ENCODE results near the gene ALKBH6. TPM values are rescaled to one million over a fixed set of nuclear protein-coding genes. Genes with fewer than 3 reads are reported as not detected.

Gene ALKBH6
- total and polyA plus RNA-seq, 2 of the 13 experiments (the other 11 are each of a cell fraction or from before 2014, with no cell fraction given) = 13.7 to 18.1 TPM

GRCh38 chr19:36058481-36059179, 44.6 kb upstream of the ALKBH6 start (continued):
- TF ChIP-seq PHF8 (CRISPR knock-in tag; IDR thresholded peaks at IDR 0.05) (peak; percentile 29; the same call in 1 of the 2 replicates), HBP1 (CRISPR knock-in tag; IDR thresholded peaks at IDR 0.05; ENCODE audit: low read depth) (0 out of 2 replicates have a peak, but pooled peaks have one; percentile 63), HNF1B (CRISPR knock-in tag; IDR thresholded peaks at IDR 0.05) (no peak; the same call in 1 of the 2 replicates), MYC (CRISPR knock-in tag; IDR thresholded peaks at IDR 0.05; ENCODE audit: borderline replicate concordance) (peak; percentile 25; the same call in 1 of the 2 replicates), PATZ1 (CRISPR knock-in tag; IDR thresholded peaks at IDR 0.05) (peak; percentile 41; the same call in 1 of the 2 replicates), ZNF205 (CRISPR knock-in tag; IDR thresholded peaks at IDR 0.05) (0 out of 2 replicates have a peak, but pooled peaks have one; percentile 33), TBX2 (CRISPR knock-in tag; IDR thresholded peaks at IDR 0.05; ENCODE audit: borderline replicate concordance) (peak; percentile 81; the same call in 1 of the 2 replicates), ZNF724P (CRISPR knock-in tag; IDR thresholded peaks at IDR 0.05; ENCODE audit: borderline replicate concordance) (0 out of 2 replicates have a peak, but pooled peaks have one; percentile 48), HNF4A (CRISPR knock-in tag; IDR thresholded peaks at IDR 0.05) (peak; percentile 89), HMG20B (CRISPR knock-in tag; conservative IDR thresholded peaks at IDR 0.05) (peak; percentile 60), TFAP4 (IDR thresholded peaks at IDR 0.05; ENCODE audit: borderline replicate concordance, low read depth) (peak; percentile 61; the same call in 1 of the 2 replicates), SOX6 (IDR thresholded peaks at IDR 0.05) (no peak), SOX6 (CRISPR knock-in tag; IDR thresholded peaks at IDR 0.05) (0 out of 2 replicates have a peak, but pooled peaks have one; percentile 40), KAT7 (CRISPR knock-in tag; IDR thresholded peaks at IDR 0.05; ENCODE audit: borderline replicate concordance) (0 out of 2 replicates have a peak, but pooled peaks have one; percentile 35), KAT8 (CRISPR knock-in tag; IDR thresholded peaks at IDR 0.05) (peak; percentile 51; the same call in 1 of the 2 replicates), FOXA3 (CRISPR knock-in tag; IDR thresholded peaks at IDR 0.05) (0 out of 2 replicates have a peak, but pooled peaks have one; percentile 32), ZNF772 (CRISPR knock-in tag; IDR thresholded peaks at IDR 0.05) (0 out of 2 replicates have a peak, but pooled peaks have one; percentile 63), RBM22 (optimal IDR thresholded peaks at IDR 0.05; ENCODE audit: low read length) (no peak), SIX4 (CRISPR knock-in tag; IDR thresholded peaks at IDR 0.05) (peak; percentile 100)
- TF ChIP-seq, protein P1, sequence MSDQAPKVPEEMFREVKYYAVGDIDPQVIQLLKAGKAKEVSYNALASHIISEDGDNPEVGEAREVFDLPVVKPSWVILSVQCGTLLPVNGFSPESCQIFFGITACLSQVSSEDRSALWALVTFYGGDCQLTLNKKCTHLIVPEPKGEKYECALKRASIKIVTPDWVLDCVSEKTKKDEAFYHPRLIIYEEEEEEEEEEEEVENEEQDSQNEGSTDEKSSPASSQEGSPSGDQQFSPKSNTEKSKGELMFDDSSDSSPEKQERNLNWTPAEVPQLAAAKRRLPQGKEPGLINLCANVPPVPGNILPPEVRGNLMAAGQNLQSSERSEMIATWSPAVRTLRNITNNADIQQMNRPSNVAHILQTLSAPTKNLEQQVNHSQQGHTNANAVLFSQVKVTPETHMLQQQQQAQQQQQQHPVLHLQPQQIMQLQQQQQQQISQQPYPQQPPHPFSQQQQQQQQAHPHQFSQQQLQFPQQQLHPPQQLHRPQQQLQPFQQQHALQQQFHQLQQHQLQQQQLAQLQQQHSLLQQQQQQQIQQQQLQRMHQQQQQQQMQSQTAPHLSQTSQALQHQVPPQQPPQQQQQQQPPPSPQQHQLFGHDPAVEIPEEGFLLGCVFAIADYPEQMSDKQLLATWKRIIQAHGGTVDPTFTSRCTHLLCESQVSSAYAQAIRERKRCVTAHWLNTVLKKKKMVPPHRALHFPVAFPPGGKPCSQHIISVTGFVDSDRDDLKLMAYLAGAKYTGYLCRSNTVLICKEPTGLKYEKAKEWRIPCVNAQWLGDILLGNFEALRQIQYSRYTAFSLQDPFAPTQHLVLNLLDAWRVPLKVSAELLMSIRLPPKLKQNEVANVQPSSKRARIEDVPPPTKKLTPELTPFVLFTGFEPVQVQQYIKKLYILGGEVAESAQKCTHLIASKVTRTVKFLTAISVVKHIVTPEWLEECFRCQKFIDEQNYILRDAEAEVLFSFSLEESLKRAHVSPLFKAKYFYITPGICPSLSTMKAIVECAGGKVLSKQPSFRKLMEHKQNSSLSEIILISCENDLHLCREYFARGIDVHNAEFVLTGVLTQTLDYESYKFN (CRISPR knock-in tag; conservative IDR thresholded peaks at IDR 0.05) = peak; percentile 88

Data from HepG2 (cell line).